GM12873 (cell line): Measurements from ENCODE around the gene KCNMB3.

Experiments used
- CTCF ChIP-seq: IDR thresholded peaks from 2 replicates; pipeline ENCODE4 v1.5.1; 2012; ENCODE audit warnings: low read depth, mild to moderate bottlenecking, moderate library complexity, low read length, control low read depth; ENCODE audit not compliant: insufficient read depth; ENCODE audit errors: missing control alignments

Gene KCNMB3

DNA sequence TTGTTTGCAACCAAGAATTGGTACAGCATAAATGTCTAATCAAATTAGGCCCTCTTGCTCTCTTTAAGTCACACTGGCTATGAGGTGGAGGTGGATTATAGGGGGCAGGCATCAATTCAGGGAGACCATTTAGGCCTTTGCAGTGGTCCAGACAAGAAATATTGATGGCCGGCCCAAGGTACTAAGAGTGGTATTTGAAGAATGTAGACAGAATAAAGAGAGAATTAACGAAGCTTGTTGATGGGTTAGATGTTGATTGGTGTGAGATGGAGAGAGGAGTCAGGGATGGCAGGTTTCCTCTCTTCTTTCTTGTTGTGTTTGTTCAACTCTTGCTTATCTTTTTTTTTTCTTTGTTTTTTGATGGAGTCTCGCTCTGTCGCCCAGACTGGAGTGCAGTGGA is 54.2 kb downstream of the KCNMB3 start:
- no peak for TF ChIP-seq CTCF

DNA sequence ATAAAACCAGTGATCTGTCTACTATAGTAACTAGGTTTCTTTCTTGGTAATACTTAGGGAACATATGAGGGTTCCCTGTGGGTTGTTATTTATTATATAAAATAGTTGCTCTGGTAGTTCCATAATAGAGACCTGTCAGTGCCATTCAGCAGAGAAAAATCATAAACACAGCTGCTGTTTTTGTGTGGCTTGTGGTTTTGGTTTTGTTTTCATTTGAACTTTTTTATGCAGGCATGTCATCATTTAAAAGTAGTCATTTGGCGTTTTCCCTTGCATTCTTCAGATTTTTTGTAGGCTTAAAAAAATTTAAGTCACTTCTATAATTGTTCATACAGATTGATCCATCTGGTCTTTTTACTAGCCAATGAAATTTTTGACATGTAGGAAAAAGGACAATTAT is 54.8 kb downstream of the KCNMB3 start:
- TF ChIP-seq CTCF, result no peak

GRCh38 chr3:179194931-179195330 is 56.0 kb downstream of the KCNMB3 start:
- TF ChIP-seq CTCF, result no peak
